ENCODE results near the gene MAP3K21.

MAP3K21 gene

GRCh38 chr1:233355841-233356704 lies 28.5 kb downstream of the MAP3K21 start:
- no peak overlapping the region for H3K4me3 ChIP-seq (ENCODE audit: low read depth, low read length)
- in situ Hi-C loops (cut with HindIII; ENCODE audit: low sequenced_read_pairs): no loop called here
- DNase-seq (ENCODE audit: low read depth): no peak
- no peak for TF ChIP-seq CTCF (IDR thresholded peaks at IDR 0.05; ENCODE audit: low read depth, low read length, missing control alignments)

GRCh38 chr1:233356705-233356987 lies 29.1 kb downstream of the MAP3K21 start:
- no peak for TF ChIP-seq CTCF (IDR thresholded peaks at IDR 0.05; ENCODE audit: low read depth, low read length, missing control alignments)
- no peak overlapping the region for H3K4me3 ChIP-seq (ENCODE audit: low read depth, low read length)
- in situ Hi-C loops (cut with HindIII; ENCODE audit: low sequenced_read_pairs): no loop called here
- no peak for DNase-seq (ENCODE audit: low read depth)

- H3K4me3 ChIP-seq (ENCODE audit: low read depth, low read length): no peak overlapping the region
- in situ Hi-C loops (cut with HindIII; ENCODE audit: low sequenced_read_pairs): no loop called here
- no peak for TF ChIP-seq CTCF (IDR thresholded peaks at IDR 0.05; ENCODE audit: low read depth, low read length, missing control alignments)
- no peak for DNase-seq (ENCODE audit: low read depth)
Measured at GRCh38 chr1:233357595-233358397, 30.3 kb downstream of the MAP3K21 start.

GRCh38 chr1:233359431-233359830 lies 31.9 kb downstream of the MAP3K21 start:
- TF ChIP-seq CTCF (IDR thresholded peaks at IDR 0.05; ENCODE audit: low read depth, low read length, missing control alignments): no peak
- in situ Hi-C loops (cut with HindIII; ENCODE audit: low sequenced_read_pairs): no loop called here
- no peak for DNase-seq (ENCODE audit: low read depth)
- H3K4me3 ChIP-seq (ENCODE audit: low read depth, low read length): no peak overlapping the region

- in situ Hi-C loops (cut with HindIII; ENCODE audit: low sequenced_read_pairs): no loop called here
- DNase-seq (ENCODE audit: low read depth): no peak
- H3K4me3 ChIP-seq (ENCODE audit: low read depth, low read length): no peak overlapping the region
- no peak for TF ChIP-seq CTCF (IDR thresholded peaks at IDR 0.05; ENCODE audit: low read depth, low read length, missing control alignments)
Measured at GRCh38 chr1:233359905-233360304, 32.4 kb downstream of the MAP3K21 start.

- in situ Hi-C loops (cut with HindIII; ENCODE audit: low sequenced_read_pairs): no loop called here
- no peak overlapping the region for H3K4me3 ChIP-seq (ENCODE audit: low read depth, low read length)
- TF ChIP-seq CTCF (IDR thresholded peaks at IDR 0.05; ENCODE audit: low read depth, low read length, missing control alignments): no peak
- no peak for DNase-seq (ENCODE audit: low read depth)
Measured at GRCh38 chr1:233360525-233361102, 33.1 kb downstream of the MAP3K21 start.

Data from astrocyte of the cerebellum (primary cell).